Neural cell (in vitro differentiated cells): ENCODE results near the gene PEAR1. TPM values are rescaled to one million over a fixed set of nuclear protein-coding genes. Genes with fewer than 3 reads are reported as not detected.

Source experiments
- H2AFZ ChIP-seq: fragments of 200-600, 300-800 bp; sonication (generic), shearing (Covaris generic); 2 replicates; pipeline ENCODE4 v1.6.0; 2014; ENCODE audit warnings: low read depth, mild to moderate bottlenecking, antibody characterized with exemption, low read length, moderate library complexity
- H3F3A ChIP-seq: fragments of 200-600 bp; shearing (Covaris generic); 2 replicates; pipeline ENCODE4 v1.6.1; 2016; ENCODE audit warnings: mild to moderate bottlenecking, moderate library complexity, mixed read lengths, antibody characterized with exemption, low read length; ENCODE audit not compliant: insufficient read depth, poor library complexity, severe bottlenecking
- H3K27ac ChIP-seq: fragments of 200-600, 300-800 bp; sonication (generic), shearing (Covaris generic); 2 replicates; pipeline ENCODE4 v1.5.1; 2014; ENCODE audit warnings: mild to moderate bottlenecking, low read length, moderate library complexity
- H3K27me3 ChIP-seq: fragments of 300-800, 200-600 bp; sonication (generic), shearing (Covaris generic); 2 replicates; pipeline ENCODE4 v1.6.0; 2014; ENCODE audit warnings: mild to moderate bottlenecking, low read depth, low read length, moderate library complexity; ENCODE audit not compliant: insufficient read depth
- H3K36me3 ChIP-seq: fragments of 300-800, 200-600 bp; sonication (generic), shearing (Covaris generic); 2 replicates; pipeline ENCODE4 v1.5.1; 2014; ENCODE audit warnings: mild to moderate bottlenecking, antibody characterized with exemption, low read length, moderate library complexity; ENCODE audit not compliant: insufficient read depth
- H3K4me2 ChIP-seq: fragments of 300-800, 200-600 bp; sonication (generic), shearing (Covaris generic); 2 replicates; pipeline ENCODE4 v1.6.0; 2014; ENCODE audit warnings: mild to moderate bottlenecking, low read length
- H3K4me3 ChIP-seq: fragments of 300-800, 200-600 bp; sonication (generic), shearing (Covaris generic); 2 replicates; pipeline ENCODE4 v1.5.1; 2014; ENCODE audit warnings: mild to moderate bottlenecking, low read length, moderate library complexity
- H3K79me2 ChIP-seq: fragments of 200-600 bp; shearing (Covaris generic); replicated peaks from 2 replicates; pipeline ENCODE4 v1.6.0; 2014; ENCODE audit warnings: mild to moderate bottlenecking, low read length, moderate library complexity; ENCODE audit not compliant: insufficient read depth
- H3K9ac ChIP-seq: fragments of 300-800, 200-600 bp; sonication (generic), shearing (Covaris generic); 2 replicates; pipeline ENCODE4 v1.6.1; 2016; ENCODE audit warnings: mild to moderate bottlenecking, low read length, mixed read lengths
- H3K9me2 ChIP-seq: fragments of 200-600 bp; shearing (Covaris generic); 2 replicates; pipeline ENCODE4 v1.6.1; 2016; ENCODE audit warnings: mild to moderate bottlenecking, low read length, mixed read lengths; ENCODE audit not compliant: insufficient read depth
- H3K9me3 ChIP-seq: fragments of 200-600, 300-800 bp; sonication (generic), shearing (Covaris generic); 2 replicates; pipeline ENCODE4 v1.6.1; 2016; ENCODE audit warnings: mild to moderate bottlenecking, mixed run types, low read length, moderate library complexity, mixed read lengths
- H4K20me1 ChIP-seq: fragments of 200-600 bp; shearing (Covaris generic); 2 replicates; pipeline ENCODE4 v1.6.1; 2016; ENCODE audit warnings: mild to moderate bottlenecking, mixed run types; ENCODE audit not compliant: insufficient read depth
- CTCF ChIP-seq: fragments of 450-650 bp; IDR thresholded peaks from 2 replicates; pipeline ENCODE4 v1.5.1; 2014; ENCODE audit warnings: antibody characterized with exemption, mild to moderate bottlenecking, moderate library complexity; ENCODE audit not compliant: poor library complexity, severe bottlenecking
- EP300 ChIP-seq: fragments of 450-650 bp; conservative IDR thresholded peaks from 2 replicates; pipeline ENCODE4 v1.6.1; 2014; ENCODE audit warnings: antibody characterized with exemption, mild to moderate bottlenecking, moderate library complexity; ENCODE audit not compliant: poor library complexity, severe bottlenecking
- EZH2 ChIP-seq: fragments of 200-600, 300-800 bp; shearing (Covaris generic), sonication (generic); IDR thresholded peaks from 2 replicates; pipeline ENCODE4 v1.6.1; 2014; ENCODE audit warnings: antibody characterized with exemption, low read length, borderline replicate concordance, mild to moderate bottlenecking; ENCODE audit not compliant: insufficient read depth, poor library complexity, severe bottlenecking
- MXI1 ChIP-seq: fragments of 450-650 bp; conservative IDR thresholded peaks from 2 replicates; pipeline ENCODE4 v1.6.1; 2014; ENCODE audit warnings: antibody characterized with exemption, mild to moderate bottlenecking; ENCODE audit not compliant: poor library complexity, severe bottlenecking
- POLR2AphosphoS5 ChIP-seq: IDR thresholded peaks from 2 replicates; pipeline ENCODE4 v1.6.1; 2012
- RAD21 ChIP-seq: fragments of 450-650 bp; conservative IDR thresholded peaks from 2 replicates; pipeline ENCODE4 v1.6.1; 2014; ENCODE audit warnings: antibody characterized with exemption, mild to moderate bottlenecking, moderate library complexity
- REST ChIP-seq: IDR thresholded peaks from 2 replicates; pipeline ENCODE4 v1.6.1; 2012; ENCODE audit warnings: borderline replicate concordance
- SMC3 ChIP-seq: fragments of 450-650 bp; conservative IDR thresholded peaks from 2 replicates; pipeline ENCODE4 v1.6.1; 2014; ENCODE audit warnings: antibody characterized with exemption, mild to moderate bottlenecking, moderate library complexity; ENCODE audit not compliant: poor library complexity
- TAF1 ChIP-seq: IDR thresholded peaks from 2 replicates; pipeline ENCODE4 v1.6.1; 2012; ENCODE audit warnings: low read depth
- polyA plus RNA-seq: library from polyadenylated mRNA; depleted of rRNA; stranded (reverse); fragments of >200 nt; gene quantifications from 2 replicates; pipeline ENCODE4 v1.2.3, GENCODE V29; 2014

Gene PEAR1
- polyA plus RNA-seq, 1 donor from 2014 or later: not detected

- Histone ChIP-seq H3F3A (no peaks in the 10 kb centered on the region), H3K9ac (no peak overlapping the region), H3K4me2 (no peak overlapping the region), H3K9me3 (no peaks in the 10 kb centered on the region), H3K27me3 (no peaks in the 10 kb centered on the region), H3K79me2 (no peaks in the 10 kb centered on the region), H3K36me3 (no peaks in the 10 kb centered on the region), H3K4me3 (no peak overlapping the region), H3K27ac (no peak overlapping the region), H2AFZ (no peak overlapping the region), H4K20me1 (no peaks in the 10 kb centered on the region), H3K9me2 (no peaks in the 10 kb centered on the region)
- TF ChIP-seq POLR2AphosphoS5 (no peak), REST (no peak), CTCF (no peak), EZH2 (no peak), RAD21 (no peak), TAF1 (no peak), EP300 (no peak), SMC3 (no peak), MXI1 (no peak)
Observed at GRCh38 chr1:156908955-156909354, 15.4 kb downstream of the PEAR1 start.

GRCh38 chr1:156909671-156910070 is 16.2 kb downstream of the PEAR1 start:
- Histone ChIP-seq H3K79me2 (no peaks in the 10 kb centered on the region), H3K9me2 (no peaks in the 10 kb centered on the region), H4K20me1 (no peaks in the 10 kb centered on the region), H2AFZ (no peak overlapping the region), H3K27ac (no peak overlapping the region), H3K4me2 (no peak overlapping the region), H3K36me3 (no peaks in the 10 kb centered on the region), H3F3A (no peaks in the 10 kb centered on the region), H3K9ac (no peak overlapping the region), H3K4me3 (no peak overlapping the region), H3K27me3 (no peaks in the 10 kb centered on the region), H3K9me3 (no peaks in the 10 kb centered on the region)
- no peak for TF ChIP-seq EZH2
- TF ChIP-seq REST: no peak
- TF ChIP-seq MXI1: no peak
- no peak for TF ChIP-seq EP300
- TF ChIP-seq TAF1: no peak
- TF ChIP-seq SMC3: no peak
- TF ChIP-seq RAD21: no peak
- no peak for TF ChIP-seq POLR2AphosphoS5
- TF ChIP-seq CTCF: no peak
